Kidney (tissue), 14 donors: Measurements from ENCODE around the gene FAM193B. TPM values are rescaled to one million over a fixed set of nuclear protein-coding genes. Genes with fewer than 3 reads are reported as not detected.
"Not testable (repeated sequence)": the region's sequence is repeated elsewhere in the genome, so short reads cannot be mapped to it uniquely, and the experiment has no call there.

ENCODE experiments used
- DNase-seq, 5 donors: peaks; one replicate each; pipeline ENCODE4 v3.0.0-alpha.2; 2013 to 2020
- FAIRE-seq: peaks from 2 replicates; lab custom pipeline; 2012; peaks lifted over from hg19 to GRCh38; lab: Jason Lieb, UNC
- H3K27ac ChIP-seq, 2 donors: one replicate each; pipeline ENCODE4 v1.7.0; 2013; ENCODE audit warnings: low read depth in 2 of 2, low read length in 2 of 2, inconsistent platforms in 1 of 2
- H3K27me3 ChIP-seq: one replicate; pipeline ENCODE4 v1.7.1; 2013; ENCODE audit warnings: low read length, inconsistent platforms; ENCODE audit not compliant: control insufficient read depth, insufficient read depth
- H3K36me3 ChIP-seq, 3 donors: one replicate each; pipeline versions ENCODE4 v1.7.0 to v1.7.1; 2013; ENCODE audit warnings: low read length in 3 of 3, control low read depth in 1 of 3, inconsistent platforms in 1 of 3; ENCODE audit not compliant: insufficient read depth in 3 of 3, control insufficient read depth in 2 of 3
- H3K4me1 ChIP-seq, 3 donors: one replicate each; pipeline versions ENCODE4 v1.7.0 to v1.7.1; 2013; ENCODE audit warnings: low read length in 3 of 3, inconsistent platforms in 1 of 3, low read depth in 1 of 3; ENCODE audit not compliant: control insufficient read depth in 2 of 3, insufficient read depth in 2 of 3
- H3K4me3 ChIP-seq, 3 donors: one replicate each; pipeline versions ENCODE4 v1.7.0 to v1.8.1; 2013; ENCODE audit warnings: low read length in 3 of 3, control low read depth in 1 of 3, inconsistent platforms in 1 of 3
- H3K9ac ChIP-seq, 3 donors: one replicate each; pipeline versions ENCODE4 v1.7.0 to v1.7.1; 2013; ENCODE audit warnings: low read length in 3 of 3, control low read depth in 1 of 3, inconsistent platforms in 1 of 3
- H3K9me3 ChIP-seq, 3 donors: one replicate each; pipeline versions ENCODE4 v1.7.0 to v1.7.1; 2013; ENCODE audit warnings: low read length in 3 of 3, control low read depth in 1 of 3, inconsistent platforms in 1 of 3; ENCODE audit not compliant: control insufficient read depth in 2 of 3, insufficient read depth in 1 of 3
- CTCF ChIP-seq: IDR thresholded peaks from 3 replicates; pipeline ENCODE4 v1.5.1; 2012; ENCODE audit warnings: mild to moderate bottlenecking, moderate library complexity, borderline replicate concordance; ENCODE audit not compliant: insufficient read depth; ENCODE audit errors: extremely low read depth
- intact Hi-C: fragments of 100-400 bp; cut with DNase I; formaldehyde crosslinking; loops from one replicate; pipeline ENCODE4 v1.11.1; 2022
- polyA plus RNA-seq: library from polyadenylated mRNA; stranded (reverse); fragments of 350-450 nt; fragmentation: Illumina TruSeq; extraction: RNeasy Lipid Tissue Mini Kit (QIAGEN cat#74804); gene quantifications from one replicate; pipeline ENCODE4 v1.2.3, GENCODE V29; 2014; ENCODE audit warnings: low read depth, low replicate concordance; ENCODE audit not compliant: insufficient read depth
- total RNA-seq: library from RNA; stranded (reverse); fragmentation: NEBNext Ultra II Directional; extraction: Animal tissue kit (Norgen Biotek cat#: 25700); gene quantifications from one replicate; pipeline ENCODE4 v1.2.1, GENCODE V29; 2021
- donor health status: control.
- donor health status: control.
- donor health status: control.
- donor health status: control.
- donor health status: control.
- donor health status: DM: yes; HTN: yes; CAD: no.
- donor health status: Normal renal cell carcinoma (clear cell type).

The FAM193B gene
- total and polyA plus RNA-seq, 2 donors from 2014 or later = 61.0 to 77.8 TPM

- Histone ChIP-seq H3K27me3 (no peaks in the 10 kb centered on the region), H3K36me3 (peaks cover 0 to 23% (median 19%) of the 10 kb centered on the region in 3 donors), H3K4me3 (no peak overlapping the region), H3K27ac (no peak overlapping the region), H3K9me3 (no peaks in the 10 kb centered on the region), H3K4me1 (peaks cover 0 to 12% (median 0%) of the 10 kb centered on the region in 3 donors), H3K9ac (no peak overlapping the region)
- FAIRE-seq = no peak
- TF ChIP-seq CTCF = no peak
- no peak for DNase-seq
- intact Hi-C loops = no loop called here
Observed at GRCh38 chr5:177536386-177536785, 18.0 kb downstream of the FAM193B start.

- no peaks in the 10 kb centered on the region for H3K27me3 ChIP-seq
- intact Hi-C loops = no loop called here
- FAIRE-seq (no peak), DNase-seq (no peak)
- peaks cover 0 to 29% (median 28%) of the 10 kb centered on the region in 3 donors for H3K36me3 ChIP-seq
- no peak overlapping the region for H3K27ac ChIP-seq
- no peaks in the 10 kb centered on the region for H3K9me3 ChIP-seq
- H3K4me1 ChIP-seq = peaks cover 0 to 12% (median 0%) of the 10 kb centered on the region in 3 donors
- H3K9ac ChIP-seq = no peak overlapping the region
- H3K4me3 ChIP-seq = no peak overlapping the region
- no peak for TF ChIP-seq CTCF
Observed at GRCh38 chr5:177535125-177535524, 19.2 kb downstream of the FAM193B start.

GRCh38 chr5:177534433-177534832, 19.9 kb downstream of the FAM193B start:
- H3K9me3 ChIP-seq, DNase-seq, H3K9ac ChIP-seq, H3K27me3 ChIP-seq, H3K4me3 ChIP-seq, FAIRE-seq, H3K27ac ChIP-seq, intact Hi-C loops: not testable (repeated sequence)
- Histone ChIP-seq H3K4me1 (peaks cover 0 to 12% (median 0%) of the 10 kb centered on the region in 3 donors), H3K36me3 (peaks cover 0 to 35% (median 35%) of the 10 kb centered on the region in 3 donors)

- no peak for FAIRE-seq
- H3K4me3 ChIP-seq = no peak overlapping the region
- intact Hi-C loops = no loop called here
- no peaks in the 10 kb centered on the region for H3K4me1 ChIP-seq
- DNase-seq = no peak
- no peak overlapping the region for H3K27ac ChIP-seq
- TF ChIP-seq CTCF = no peak
- no peaks in the 10 kb centered on the region for H3K9me3 ChIP-seq
- no peak overlapping the region for H3K9ac ChIP-seq
- no peaks in the 10 kb centered on the region for H3K27me3 ChIP-seq
- peaks cover 2 to 56% (median 50%) of the 10 kb centered on the region in 3 donors for H3K36me3 ChIP-seq
Observed at GRCh38 chr5:177531209-177531940, 23.0 kb downstream of the FAM193B start.
